Measurements from ENCODE around the gene ZC3H7B.
"Not testable (repeated sequence)": the region's sequence is repeated elsewhere in the genome, so short reads cannot be mapped to it uniquely, and the experiment has no call there.

Gene ZC3H7B

GRCh38 chr22:41301085-41302020 lies at the start of gene ZC3H7B:
Gene ZC3H7B (plus strand): TSS chr22:41301525. CDS start chr22:41320661, 19,136 bp downstream.
- peak; percentile 86 for DNase-seq

GRCh38 chr22:41252365-41252764 lies 49.0 kb upstream of the ZC3H7B start:
- DNase-seq = no peak

GRCh38 chr22:41254230-41254629 lies 47.1 kb upstream of the ZC3H7B start:
- DNase-seq = no peak

- no peak for DNase-seq
Measured at GRCh38 chr22:41256254-41257253, 44.8 kb upstream of the ZC3H7B start.

GRCh38 chr22:41257696-41258095 lies 43.6 kb upstream of the ZC3H7B start:
- no peak for DNase-seq

GRCh38 chr22:41259756-41260155 lies 41.6 kb upstream of the ZC3H7B start:
- not testable (repeated sequence) for DNase-seq

- DNase-seq = no peak
Measured at GRCh38 chr22:41260871-41261270, 40.5 kb upstream of the ZC3H7B start.

GRCh38 chr22:41261541-41262249 lies 39.6 kb upstream of the ZC3H7B start:
- no peak for DNase-seq

- DNase-seq = no peak
Measured at GRCh38 chr22:41262250-41262765, 39.0 kb upstream of the ZC3H7B start.

- no peak for DNase-seq
Measured at GRCh38 chr22:41263704-41264103, 37.6 kb upstream of the ZC3H7B start.

GRCh38 chr22:41264408-41264941 lies 36.9 kb upstream of the ZC3H7B start:
- DNase-seq = no peak

GRCh38 chr22:41267958-41268357 lies 33.4 kb upstream of the ZC3H7B start:
- DNase-seq = no peak

GRCh38 chr22:41271787-41272186 lies 29.5 kb upstream of the ZC3H7B start:
- no peak for DNase-seq

GRCh38 chr22:41273128-41273527 lies 28.2 kb upstream of the ZC3H7B start:
- DNase-seq = no peak

GRCh38 chr22:41274856-41275255 lies 26.5 kb upstream of the ZC3H7B start:
- no peak for DNase-seq

- DNase-seq = no peak
Measured at GRCh38 chr22:41280065-41280464, 21.3 kb upstream of the ZC3H7B start.

- DNase-seq = no peak
Measured at GRCh38 chr22:41280854-41281253, 20.5 kb upstream of the ZC3H7B start.

- DNase-seq = no peak
Measured at GRCh38 chr22:41284465-41284864, 16.9 kb upstream of the ZC3H7B start.

GRCh38 chr22:41285441-41285819 lies 15.9 kb upstream of the ZC3H7B start:
- DNase-seq = peak; percentile 81

GRCh38 chr22:41285820-41286638 lies 15.3 kb upstream of the ZC3H7B start, which contains the start of gene RANGAP1:
Gene RANGAP1 (minus strand): TSS chr22:41286187. CDS start chr22:41281044, 5,143 bp downstream.
- DNase-seq = peak; percentile 98

GRCh38 chr22:41286639-41287091 lies 14.7 kb upstream of the ZC3H7B start:
- peak; percentile 59 for DNase-seq
